ENCODE measurements around the gene MRPS15. TPM values are rescaled to one million over a fixed set of nuclear protein-coding genes. Genes with fewer than 3 reads are reported as not detected.
A peak's percentile ranks its signal among the peaks of the same experiment; 100 is the strongest.
"Not testable (repeated sequence)": the region's sequence is repeated elsewhere in the genome, so short reads cannot be mapped to it uniquely, and the experiment has no call there.

Gene MRPS15
- total RNA-seq, 1 donor from 2014 or later = 72.0 TPM

GRCh38 chr1:36481771-36482723, 17.9 kb upstream of the MRPS15 start:
- Mint-ChIP-seq H3K4me1 (ENCODE audit: low read depth) (peaks cover 22% of the 10 kb centered on the region), H3K27me3 (no peaks in the 10 kb centered on the region), H3K36me3 (ENCODE audit: insufficient read depth) (no peaks in the 10 kb centered on the region), H3K4me3 (ENCODE audit: low read depth) (peak overlapping the region; percentile 29), H3K27ac (peak overlapping the region; percentile 9), H3K9me3 (ENCODE audit: low read depth) (no peaks in the 10 kb centered on the region)
- no peak for DNase-seq (ENCODE audit: low spot score, unreplicated experiment)
- no peak for TF ChIP-seq CTCF (IDR thresholded peaks at IDR 0.05; ENCODE audit: unreplicated experiment)

GRCh38 chr1:36481091-36481490, 16.9 kb upstream of the MRPS15 start:
- H3K4me3 Mint-ChIP-seq (ENCODE audit: low read depth) = no peak overlapping the region
- no peaks in the 10 kb centered on the region for H3K9me3 Mint-ChIP-seq (ENCODE audit: low read depth)
- H3K36me3 Mint-ChIP-seq (ENCODE audit: insufficient read depth) = no peaks in the 10 kb centered on the region
- TF ChIP-seq CTCF (IDR thresholded peaks at IDR 0.05; ENCODE audit: unreplicated experiment) = no peak
- DNase-seq (ENCODE audit: low spot score, unreplicated experiment) = no peak
- peaks cover 18% of the 10 kb centered on the region for H3K4me1 Mint-ChIP-seq (ENCODE audit: low read depth)
- no peaks in the 10 kb centered on the region for H3K27me3 Mint-ChIP-seq
- H3K27ac Mint-ChIP-seq = no peak overlapping the region

GRCh38 chr1:36480161-36480560, 16.0 kb upstream of the MRPS15 start:
- H3K4me3 Mint-ChIP-seq (ENCODE audit: low read depth) = no peak overlapping the region
- peaks cover 15% of the 10 kb centered on the region for H3K4me1 Mint-ChIP-seq (ENCODE audit: low read depth)
- no peak overlapping the region for H3K27ac Mint-ChIP-seq
- TF ChIP-seq CTCF (IDR thresholded peaks at IDR 0.05; ENCODE audit: unreplicated experiment) = no peak
- no peaks in the 10 kb centered on the region for H3K27me3 Mint-ChIP-seq
- no peaks in the 10 kb centered on the region for H3K9me3 Mint-ChIP-seq (ENCODE audit: low read depth)
- H3K36me3 Mint-ChIP-seq (ENCODE audit: insufficient read depth) = no peaks in the 10 kb centered on the region
- no peak for DNase-seq (ENCODE audit: low spot score, unreplicated experiment)

GRCh38 chr1:36479505-36480051, 15.4 kb upstream of the MRPS15 start:
- no peaks in the 10 kb centered on the region for H3K9me3 Mint-ChIP-seq (ENCODE audit: low read depth)
- H3K27ac Mint-ChIP-seq = no peak overlapping the region
- no peak overlapping the region for H3K4me3 Mint-ChIP-seq (ENCODE audit: low read depth)
- no peaks in the 10 kb centered on the region for H3K36me3 Mint-ChIP-seq (ENCODE audit: insufficient read depth)
- peaks cover 16% of the 10 kb centered on the region for H3K4me1 Mint-ChIP-seq (ENCODE audit: low read depth)
- H3K27me3 Mint-ChIP-seq = no peaks in the 10 kb centered on the region
- DNase-seq (ENCODE audit: low spot score, unreplicated experiment) = no peak
- TF ChIP-seq CTCF (IDR thresholded peaks at IDR 0.05; ENCODE audit: unreplicated experiment) = no peak

GRCh38 chr1:36477615-36478014, 13.4 kb upstream of the MRPS15 start:
- not testable (repeated sequence) for DNase-seq (ENCODE audit: low spot score, unreplicated experiment); H3K27me3 Mint-ChIP-seq
- peak overlapping the region; percentile 64 for H3K27ac Mint-ChIP-seq

More at GRCh38 chr1:36477615-36478014, 13.4 kb upstream of the MRPS15 start:
- not testable (repeated sequence) for H3K36me3 Mint-ChIP-seq (ENCODE audit: insufficient read depth); H3K4me3 Mint-ChIP-seq (ENCODE audit: low read depth); H3K9me3 Mint-ChIP-seq (ENCODE audit: low read depth)
- TF ChIP-seq CTCF (IDR thresholded peaks at IDR 0.05; ENCODE audit: unreplicated experiment) = peak; percentile 11
- H3K4me1 Mint-ChIP-seq (ENCODE audit: low read depth) = peaks cover 16% of the 10 kb centered on the region
